Measurements from ENCODE around the gene CYP4F8. TPM values are rescaled to one million over a fixed set of nuclear protein-coding genes. Genes with fewer than 3 reads are reported as not detected.

The CYP4F8 gene
- total and polyA plus RNA-seq, 7 experiments from 2014 or later = not detected

- H3K36me3 ChIP-seq (ENCODE audit: control insufficient read depth in 2 of 3, insufficient read depth in 3 of 3, low read length in 3 of 3) = no peaks in the 10 kb centered on the region
- Mint-ChIP-seq H3K4me1 (peaks cover 0 to 9% (median 0%) of the 10 kb centered on the region in 7 donors), H3K27ac (no peak overlapping the region), H3K36me3 (no peaks in the 10 kb centered on the region), H3K9me3 (no peaks in the 10 kb centered on the region), H3K27me3 (peaks cover 2 to 29% (median 26%) of the 10 kb centered on the region in 5 donors), H3K4me3 (no peak overlapping the region)
- H3K27ac ChIP-seq (ENCODE audit: low read depth, low read length) = no peak overlapping the region
- no peaks in the 10 kb centered on the region for H3K27me3 ChIP-seq (ENCODE audit: control insufficient read depth in 2 of 2, insufficient read depth in 2 of 2, low read length in 2 of 2)
- no peak overlapping the region for H3K4me3 ChIP-seq (ENCODE audit: low read length)
- intact Hi-C loops (cut with micrococcal nuclease) = no loop called here
- ChIA-PET POLR2A (no interaction called here), CTCF (no interaction called here)
- no peaks in the 10 kb centered on the region for H3K9me3 ChIP-seq (ENCODE audit: control insufficient read depth in 2 of 3, low read length in 3 of 3)
- no peaks in the 10 kb centered on the region for H3K4me1 ChIP-seq (ENCODE audit: control insufficient read depth in 2 of 2, insufficient read depth in 2 of 2, low read length in 2 of 2)
- no peak for DNase-seq
- ATAC-seq = no peak
Measured at GRCh38 chr19:15615526-15615925, 508 bp downstream of the CYP4F8 start.

DNA sequence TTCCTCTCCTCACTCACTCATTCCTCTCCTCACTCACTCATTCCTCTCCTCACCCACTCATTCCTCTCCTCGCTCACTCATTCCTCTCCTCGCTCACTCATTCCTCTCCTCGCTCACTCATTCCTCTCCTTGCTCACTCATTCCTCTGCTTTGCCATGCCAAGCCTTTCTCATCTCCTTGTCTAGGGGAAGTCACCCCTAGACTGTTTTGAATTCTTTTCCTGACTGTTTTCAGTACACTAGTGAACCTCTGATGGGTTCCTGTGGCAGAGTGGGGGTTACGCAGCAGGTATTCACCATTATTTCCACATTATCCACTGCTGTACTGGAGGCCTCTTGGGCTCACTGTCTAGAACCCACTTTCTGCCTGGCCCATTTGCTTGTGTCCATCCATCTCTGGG, 1.2 kb downstream of the CYP4F8 start:
- H3K27me3 ChIP-seq (ENCODE audit: control insufficient read depth in 2 of 2, insufficient read depth in 2 of 2, low read length in 2 of 2) = no peaks in the 10 kb centered on the region
- H3K9me3 ChIP-seq (ENCODE audit: control insufficient read depth in 2 of 3, low read length in 3 of 3) = no peaks in the 10 kb centered on the region
- ATAC-seq (no peak), DNase-seq (no peak)
- Mint-ChIP-seq H3K9me3 (no peaks in the 10 kb centered on the region), H3K27me3 (peaks cover 0 to 30% (median 26%) of the 10 kb centered on the region in 5 donors), H3K4me3 (no peak overlapping the region), H3K27ac (no peak overlapping the region), H3K4me1 (peaks cover 0 to 9% (median 0%) of the 10 kb centered on the region in 7 donors), H3K36me3 (no peaks in the 10 kb centered on the region)
- ChIA-PET POLR2A (no interaction called here), CTCF (interaction anchor here (1.0 kb wide), 1 partner anchor 11 kb away, joined by 3 read pairs; no protein-coding TSS in a partner anchor)
- no peaks in the 10 kb centered on the region for H3K36me3 ChIP-seq (ENCODE audit: control insufficient read depth in 2 of 3, insufficient read depth in 3 of 3, low read length in 3 of 3)
- H3K4me1 ChIP-seq (ENCODE audit: control insufficient read depth in 2 of 2, insufficient read depth in 2 of 2, low read length in 2 of 2) = no peaks in the 10 kb centered on the region
- no peak overlapping the region for H3K27ac ChIP-seq (ENCODE audit: low read depth, low read length)
- intact Hi-C loops (cut with micrococcal nuclease) = no loop called here
- no peak overlapping the region for H3K4me3 ChIP-seq (ENCODE audit: low read length)

GRCh38 chr19:15616627-15617270, 1.7 kb downstream of the CYP4F8 start:
- H3K27ac ChIP-seq (ENCODE audit: low read depth, low read length) = no peak overlapping the region
- no peaks in the 10 kb centered on the region for H3K9me3 ChIP-seq (ENCODE audit: control insufficient read depth in 2 of 3, low read length in 3 of 3)
- Mint-ChIP-seq H3K27ac (no peak overlapping the region), H3K36me3 (no peaks in the 10 kb centered on the region), H3K9me3 (no peaks in the 10 kb centered on the region), H3K4me3 (no peak overlapping the region), H3K4me1 (peaks cover 0 to 9% (median 0%) of the 10 kb centered on the region in 7 donors), H3K27me3 (peaks cover 0 to 36% (median 26%) of the 10 kb centered on the region in 5 donors)
- no peaks in the 10 kb centered on the region for H3K4me1 ChIP-seq (ENCODE audit: control insufficient read depth in 2 of 2, insufficient read depth in 2 of 2, low read length in 2 of 2)
- ATAC-seq (no peak), DNase-seq (no peak)
- ChIA-PET CTCF (interaction anchor here (1.0 kb wide), 1 partner anchor 11 kb away, joined by 3 read pairs; no protein-coding TSS in a partner anchor), POLR2A (no interaction called here)
- no peaks in the 10 kb centered on the region for H3K36me3 ChIP-seq (ENCODE audit: control insufficient read depth in 2 of 3, insufficient read depth in 3 of 3, low read length in 3 of 3)
- H3K4me3 ChIP-seq (ENCODE audit: low read length) = no peak overlapping the region
- intact Hi-C loops (cut with micrococcal nuclease) = no loop called here
- no peaks in the 10 kb centered on the region for H3K27me3 ChIP-seq (ENCODE audit: control insufficient read depth in 2 of 2, insufficient read depth in 2 of 2, low read length in 2 of 2)

- Histone ChIP-seq H3K27ac (ENCODE audit: low read depth, low read length) (no peak overlapping the region), H3K27me3 (ENCODE audit: control insufficient read depth in 2 of 2, insufficient read depth in 2 of 2, low read length in 2 of 2) (no peaks in the 10 kb centered on the region), H3K4me3 (ENCODE audit: low read length) (no peak overlapping the region), H3K4me1 (ENCODE audit: control insufficient read depth in 2 of 2, insufficient read depth in 2 of 2, low read length in 2 of 2) (no peaks in the 10 kb centered on the region), H3K9me3 (ENCODE audit: control insufficient read depth in 2 of 3, low read length in 3 of 3) (no peaks in the 10 kb centered on the region), H3K36me3 (ENCODE audit: control insufficient read depth in 2 of 3, insufficient read depth in 3 of 3, low read length in 3 of 3) (no peaks in the 10 kb centered on the region)
- Mint-ChIP-seq H3K36me3 (no peaks in the 10 kb centered on the region), H3K27ac (no peak overlapping the region), H3K9me3 (peaks cover 0 to 4% (median 0%) of the 10 kb centered on the region in 11 donors), H3K27me3 (peaks cover 0 to 48% (median 34%) of the 10 kb centered on the region in 5 donors), H3K4me1 (peaks cover 0 to 9% (median 0%) of the 10 kb centered on the region in 7 donors), H3K4me3 (no peak overlapping the region)
- ChIA-PET POLR2A (no interaction called here), CTCF (no interaction called here)
- intact Hi-C loops (cut with micrococcal nuclease) = no loop called here
- DNase-seq (no peak), ATAC-seq (no peak)
Measured at GRCh38 chr19:15618321-15618720, 3.3 kb downstream of the CYP4F8 start.

DNA sequence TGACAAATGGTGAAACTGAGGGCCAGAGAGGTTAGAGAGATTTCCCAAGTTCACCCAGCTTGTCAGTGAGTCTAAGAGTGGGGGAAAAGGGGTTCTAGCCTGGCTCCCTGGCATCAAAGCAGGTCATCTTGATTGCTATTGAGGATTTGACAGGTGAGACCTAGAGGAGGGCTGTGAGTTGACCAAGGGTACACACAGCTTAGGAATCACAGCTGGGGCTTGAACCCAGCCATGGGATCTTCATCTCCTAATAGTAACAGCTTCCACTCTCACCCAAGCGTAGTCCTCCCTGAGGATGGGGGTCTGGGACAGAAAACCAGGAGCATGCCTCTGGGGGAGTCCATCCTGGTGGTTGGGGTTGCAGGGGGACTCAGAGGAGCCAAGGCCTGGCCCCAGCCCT, 6.8 kb downstream of the CYP4F8 start:
- no peak overlapping the region for H3K27ac Mint-ChIP-seq
- H3K27ac ChIP-seq (ENCODE audit: low read depth, low read length) = no peak overlapping the region
- H3K27me3 Mint-ChIP-seq = peaks cover 0 to 59% (median 43%) of the 10 kb centered on the region in 5 donors
- H3K36me3 Mint-ChIP-seq = no peaks in the 10 kb centered on the region
- H3K27me3 ChIP-seq (ENCODE audit: control insufficient read depth in 2 of 2, insufficient read depth in 2 of 2, low read length in 2 of 2) = no peaks in the 10 kb centered on the region
- no peak overlapping the region for H3K4me3 Mint-ChIP-seq
- H3K4me1 ChIP-seq (ENCODE audit: control insufficient read depth in 2 of 2, insufficient read depth in 2 of 2, low read length in 2 of 2) = no peaks in the 10 kb centered on the region
- CTCF ChIA-PET = no interaction called here
- intact Hi-C loops (cut with micrococcal nuclease) = loop anchor here in 1 of 2 donors (10.0 kb wide), 1 partner anchor 793 kb away; no protein-coding TSS in a partner anchor
- peaks cover 0 to 4% (median 0%) of the 10 kb centered on the region in 11 donors for H3K9me3 Mint-ChIP-seq
- POLR2A ChIA-PET = no interaction called here
- no peak overlapping the region for H3K4me3 ChIP-seq (ENCODE audit: low read length)
- DNase-seq = no peak
- no peaks in the 10 kb centered on the region for H3K4me1 Mint-ChIP-seq
- H3K9me3 ChIP-seq (ENCODE audit: control insufficient read depth in 2 of 3, low read length in 3 of 3) = no peaks in the 10 kb centered on the region
- ATAC-seq = no peak
- no peaks in the 10 kb centered on the region for H3K36me3 ChIP-seq (ENCODE audit: control insufficient read depth in 2 of 3, insufficient read depth in 3 of 3, low read length in 3 of 3)

- Mint-ChIP-seq H3K27me3 (peaks cover 0 to 56% (median 42%) of the 10 kb centered on the region in 5 donors), H3K36me3 (no peaks in the 10 kb centered on the region), H3K4me1 (no peaks in the 10 kb centered on the region), H3K9me3 (peaks cover 0 to 4% (median 0%) of the 10 kb centered on the region in 11 donors), H3K4me3 (no peak overlapping the region), H3K27ac (no peak overlapping the region)
- H3K27me3 ChIP-seq (ENCODE audit: control insufficient read depth in 2 of 2, insufficient read depth in 2 of 2, low read length in 2 of 2) = no peaks in the 10 kb centered on the region
- intact Hi-C loops (cut with micrococcal nuclease) = loop anchor here in 1 of 2 donors (10.0 kb wide), 1 partner anchor 792 kb away; no protein-coding TSS in a partner anchor
- no peak overlapping the region for H3K27ac ChIP-seq (ENCODE audit: low read depth, low read length)
- ATAC-seq = no peak
- H3K4me1 ChIP-seq (ENCODE audit: control insufficient read depth in 2 of 2, insufficient read depth in 2 of 2, low read length in 2 of 2) = no peaks in the 10 kb centered on the region
- POLR2A ChIA-PET = interaction anchor here (0.6 to 0.8 kb wide), 2 partner anchors 8 to 56 kb away, joined by 3 read pairs; no protein-coding TSS in a partner anchor
- no peak overlapping the region for H3K4me3 ChIP-seq (ENCODE audit: low read length)
- CTCF ChIA-PET = no interaction called here
- DNase-seq = no peak
- H3K9me3 ChIP-seq (ENCODE audit: control insufficient read depth in 2 of 3, low read length in 3 of 3) = no peaks in the 10 kb centered on the region
- H3K36me3 ChIP-seq (ENCODE audit: control insufficient read depth in 2 of 3, insufficient read depth in 3 of 3, low read length in 3 of 3) = no peaks in the 10 kb centered on the region
Measured at GRCh38 chr19:15622991-15623390, 8.0 kb downstream of the CYP4F8 start.
